K562 (cell line): ENCODE results near the gene HIVEP1. TPM values are rescaled to one million over a fixed set of nuclear protein-coding genes. Genes with fewer than 3 reads are reported as not detected.

Experiments used
- CREB3 ChIP-seq: fragments of 450-650 bp; conservative IDR thresholded peaks from 2 replicates; pipeline ENCODE4 v1.6.1; 2016; ENCODE audit warnings: missing genetic modification characterization, low read depth, mild to moderate bottlenecking, missing compliant biosample characterization, moderate library complexity
- CTBP1 ChIP-seq: fragments of 450-650 bp; IDR thresholded peaks from 2 replicates; pipeline ENCODE4 v1.6.1; 2016; ENCODE audit warnings: borderline replicate concordance
- HDAC3 ChIP-seq: fragments of 450-650 bp; IDR thresholded peaks from 2 replicates; pipeline ENCODE4 v1.6.1; 2018; ENCODE audit warnings: borderline replicate concordance, mild to moderate bottlenecking, moderate library complexity; ENCODE audit not compliant: partially characterized antibody
- JUNB ChIP-seq: fragments of 450-650 bp; formaldehyde crosslinking; conservative IDR thresholded peaks from 2 replicates; pipeline ENCODE4 v1.4.0; 2020; ENCODE audit warnings: mild to moderate bottlenecking
- KLF6 ChIP-seq: fragments of 250-450 bp; sonication (Bioruptor Pico); IDR thresholded peaks from 2 replicates; pipeline ENCODE4 v1.4.0; 2020; ENCODE audit warnings: mild to moderate bottlenecking, moderate library complexity, borderline replicate concordance
- MCM2 ChIP-seq: fragments of 450-650 bp; IDR thresholded peaks from 2 replicates; pipeline ENCODE4 v1.6.1; 2017; ENCODE audit warnings: low read depth, mild to moderate bottlenecking
- MEF2A ChIP-seq: IDR thresholded peaks from 2 replicates; pipeline ENCODE4 v1.6.1; 2011; ENCODE audit warnings: low read depth, mild to moderate bottlenecking, low read length, moderate library complexity; ENCODE audit not compliant: control insufficient read depth
- MNT ChIP-seq, 2 experiments: fragments of 450-650 bp; conservative IDR thresholded peaks; 2 replicates each; pipeline ENCODE4 v1.6.1; 2017; ENCODE audit warnings: mild to moderate bottlenecking in 2 of 2, moderate library complexity in 2 of 2
- POLR2A ChIP-seq: fragments of 450-650 bp; conservative IDR thresholded peaks from 2 replicates; pipeline ENCODE4 v1.6.1; 2016
- TEAD4 ChIP-seq, 2 experiments: sonication (generic) in 1 of 2; formaldehyde crosslinking in 1 of 2; IDR thresholded peaks; 2 replicates each; pipeline versions ENCODE4 v1.6.1 to v1.8.0; 2012 to 2022; ENCODE audit warnings: borderline replicate concordance in 1 of 2, inconsistent platforms in 1 of 2, low read length in 1 of 2, mild to moderate bottlenecking in 1 of 2, missing genetic modification reagents in 1 of 2
- XRCC3 ChIP-seq: fragments of 450-650 bp; IDR thresholded peaks from 2 replicates; pipeline ENCODE4 v1.6.1; 2017; ENCODE audit warnings: mild to moderate bottlenecking, moderate library complexity
- ZBTB7A ChIP-seq: IDR thresholded peaks from 2 replicates; pipeline ENCODE4 v1.6.1; 2011; ENCODE audit warnings: low read depth, mild to moderate bottlenecking, low read length, moderate library complexity, borderline replicate concordance; ENCODE audit not compliant: control insufficient read depth
- ZNF140 ChIP-seq: fragments of 250-450 bp; sonication (Bioruptor Pico); IDR thresholded peaks from 2 replicates; pipeline ENCODE4 v1.8.0; 2021; ENCODE audit warnings: moderate library complexity, mild to moderate bottlenecking, inconsistent platforms
- polyA plus RNA-seq, 8 experiments: library from polyadenylated mRNA; depleted of rRNA in 4 of 8; stranded (reverse) in 5 of 8; unstranded in 3 of 8; fragments of >200 nt; fragmentation: Nextera tagmentation in 2 of 8; fragmentation: Illumina TruSeq in 1 of 8; extraction: Ambion mirVana in 2 of 8; extraction: Trizol in 1 of 8; gene quantifications; 2 replicates each; pipeline versions ENCODE4 v1.2.1 to v1.2.3, GENCODE V29; 2011 to 2014; ENCODE audit warnings: inconsistent platforms in 1 of 8, missing spikeins in 1 of 8
- total RNA-seq, 7 experiments: library from RNA; depleted of rRNA in 6 of 7; stranded (reverse); fragments of >200 nt in 6 of 7; fragmentation: Illumina TruSeq in 2 of 7; extraction: Trizol in 2 of 7; gene quantifications; 2 replicates each; pipeline versions ENCODE4 v1.2.1 to v1.2.3, GENCODE V29; 2011 to 2021; ENCODE audit warnings: low replicate concordance in 1 of 7

The HIVEP1 gene
- total and polyA plus RNA-seq, 9 of the 15 experiments (the other 6 are each of a cell fraction or from before 2014, with no cell fraction given): 6.0 to 33.3 (median 21.7) TPM

GRCh38 chr6:12103158-12103557, 91.0 kb downstream of the HIVEP1 start (continued):
- TF ChIP-seq CREB3 (tag) (no peak), MNT (conservative IDR thresholded peaks at IDR 0.05) (no peak), JUNB (no peak), MEF2A (no peak), ZBTB7A (no peak), KLF6 (CRISPR knock-in tag) (no peak), TEAD4 (IDR thresholded peaks at IDR 0.05; ENCODE audit: low read length) (peak; percentile 66), TEAD4 (CRISPR knock-in tag; IDR thresholded peaks at IDR 0.05; ENCODE audit: borderline replicate concordance) (no peak), HDAC3 (no peak), POLR2A (no peak), CTBP1 (no peak), XRCC3 (no peak), ZNF140 (no peak), MCM2 (no peak)
